Mesothelial cell of epicardium (in vitro differentiated cells): ENCODE measurements around the gene ACTL6B. TPM values are rescaled to one million over a fixed set of nuclear protein-coding genes. Genes with fewer than 3 reads are reported as not detected.

Experiments
- DNase-seq, 2 experiments: peaks; one replicate each; pipeline ENCODE4 v3.0.0; 2021; ENCODE audit warnings: low spot score in 2 of 2; ENCODE audit not compliant: unreplicated experiment in 2 of 2
- H3K27ac Mint-ChIP-seq: 2 replicates; pipeline ENCODE4 v1.8.0; 2021; ENCODE audit warnings: mixed read lengths
- H3K27me3 Mint-ChIP-seq: 2 replicates; pipeline ENCODE4 v1.8.0; 2021; ENCODE audit warnings: low read depth, mixed read lengths
- H3K36me3 Mint-ChIP-seq: 2 replicates; pipeline ENCODE4 v1.8.0; 2021; ENCODE audit warnings: mixed read lengths
- H3K4me1 Mint-ChIP-seq: 2 replicates; pipeline ENCODE4 v1.8.0; 2021; ENCODE audit warnings: mixed read lengths
- H3K4me3 Mint-ChIP-seq: 2 replicates; pipeline ENCODE4 v1.8.0; 2021; ENCODE audit warnings: mild to moderate bottlenecking, moderate library complexity, mixed read lengths
- H3K9me3 Mint-ChIP-seq: 2 replicates; pipeline ENCODE4 v1.8.0; 2021; ENCODE audit warnings: mixed read lengths
- CTCF ChIP-seq: fragments of 200-600 bp; sonication (generic); IDR thresholded peaks from one replicate; pipeline ENCODE4 v1.5.0; 2021; ENCODE audit warnings: antibody characterized with exemption; ENCODE audit not compliant: unreplicated experiment
- total RNA-seq: library from RNA; stranded (reverse); gene quantifications from 3 replicates; pipeline ENCODE4 v1.2.1, GENCODE V29; 2021

The ACTL6B gene
- total RNA-seq, 1 donor from 2014 or later, result not detected

- Mint-ChIP-seq H3K4me1 (peaks cover 13% of the 10 kb centered on the region), H3K36me3 (peaks cover 29% of the 10 kb centered on the region), H3K27me3 (no peaks in the 10 kb centered on the region), H3K4me3 (no peak overlapping the region), H3K27ac (no peak overlapping the region), H3K9me3 (no peaks in the 10 kb centered on the region)
- DNase-seq, result no peak
- no peak for TF ChIP-seq CTCF
Measured at GRCh38 chr7:100595188-100595587, 61.1 kb downstream of the ACTL6B start.

Other genes starting within 250 kb of the ACTL6B start
- 3.4 to 6.1 TPM (median 4.3 TPM) in 3 replicates for gene ZCWPW1, start 227.7 kb downstream of the ACTL6B start, total RNA-seq
- 34.7 to 38.5 TPM (median 38.4 TPM) in 3 replicates for gene MEPCE, start 226.6 kb downstream of the ACTL6B start, total RNA-seq
- gene PPP1R35, start 220.0 kb downstream of the ACTL6B start, total RNA-seq, result 25.7 to 29.3 TPM (median 26.6 TPM) in 3 replicates
- gene SPACDR, start 192.2 kb downstream of the ACTL6B start, total RNA-seq, result 2.0 to 3.6 TPM (median 3.3 TPM) in 3 replicates
- gene TSC22D4, start 177.2 kb downstream of the ACTL6B start, total RNA-seq, result 50.5 to 52.7 TPM (median 52.4 TPM) in 3 replicates
- 8.2 to 8.5 TPM (median 8.4 TPM) in 3 replicates for gene NYAP1, start 172.5 kb downstream of the ACTL6B start, total RNA-seq
- 7.7 to 9.1 TPM (median 8.3 TPM) in 3 replicates for gene AGFG2, start 117.2 kb downstream of the ACTL6B start, total RNA-seq
- 7.9 to 13.5 TPM (median 10.6 TPM) in 3 replicates for gene SAP25, start 82.5 kb downstream of the ACTL6B start, total RNA-seq
- 117 to 128 TPM (median 127 TPM) in 3 replicates for gene LRCH4, start 70.3 kb downstream of the ACTL6B start, total RNA-seq
- gene FBXO24, start 70.1 kb downstream of the ACTL6B start, total RNA-seq, result 0.54 to 0.93 TPM (median 0.64 TPM) in 3 replicates
- 461 to 479 TPM (median 479 TPM) in 3 replicates for gene PCOLCE, start 54.1 kb downstream of the ACTL6B start, total RNA-seq
- gene MOSPD3, start 43.9 kb downstream of the ACTL6B start, total RNA-seq, result 22.5 to 25.9 TPM (median 24.7 TPM) in 3 replicates
- 0.38 to 0.69 TPM (median 0.54 TPM) in 3 replicates for gene TFR2, start 14.9 kb downstream of the ACTL6B start, total RNA-seq
- gene GNB2, start 17.3 kb upstream of the ACTL6B start, total RNA-seq, result 173 to 178 TPM (median 174 TPM) in 3 replicates
- gene GIGYF1, start 37.8 kb upstream of the ACTL6B start, total RNA-seq, result 98.5 to 99.2 TPM (median 99.1 TPM) in 3 replicates
- gene POP7, start 49.7 kb upstream of the ACTL6B start, total RNA-seq, result 26.0 to 27.2 TPM (median 26.6 TPM) in 3 replicates
- 0.16 to 0.27 TPM in 2 of 3 replicates, not detected in the other for gene EPO, start 64.0 kb upstream of the ACTL6B start, total RNA-seq
- gene ZAN, start 77.1 kb upstream of the ACTL6B start, total RNA-seq, result not detected in 3 replicates
- gene EPHB4, start 171.1 kb upstream of the ACTL6B start, total RNA-seq, result 120 to 127 TPM (median 125 TPM) in 3 replicates
- gene SLC12A9, start 196.3 kb upstream of the ACTL6B start, total RNA-seq, result 30.9 to 39.1 TPM (median 37.5 TPM) in 3 replicates
- gene TRIP6, start 210.9 kb upstream of the ACTL6B start, total RNA-seq, result 101 to 109 TPM (median 107 TPM) in 3 replicates
- gene SRRT, start 218.7 kb upstream of the ACTL6B start, total RNA-seq, result 229 to 245 TPM (median 240 TPM) in 3 replicates
- 6.0 to 8.0 TPM (median 6.4 TPM) in 3 replicates for gene UFSP1, start 233.3 kb upstream of the ACTL6B start, total RNA-seq
- gene ACHE, start 239.4 kb upstream of the ACTL6B start, total RNA-seq, result 9.2 to 10.4 TPM (median 9.6 TPM) in 3 replicates